Adrenal gland (tissue), 12 donors: Measurements from ENCODE around the gene RERG. TPM values are rescaled to one million over a fixed set of nuclear protein-coding genes. Genes with fewer than 3 reads are reported as not detected.

Source experiments
- DNase-seq, 7 donors: peaks; one replicate each; pipeline ENCODE4 v3.0.0-alpha.2; 2019 to 2020
- H3K27ac ChIP-seq, 5 donors: fragments of 200-600 bp; sonication (generic) in 4 of 5; 1 replicate in 3 of 5; 2 replicates in 2 of 5; pipeline versions ENCODE4 v1.5.1 to v1.8.0; 2016 to 2020; ENCODE audit warnings: mild to moderate bottlenecking in 1 of 5
- H3K27me3 ChIP-seq: fragments of 200-600 bp; 2 replicates; pipeline ENCODE4 v1.8.0; 2021
- H3K36me3 ChIP-seq, 2 donors: fragments of 200-600 bp; replicated peaks in 1 of 2; 1 replicate in 1 of 2; 2 replicates in 1 of 2; pipeline versions ENCODE4 v1.5.1 to v1.8.0; 2018 to 2022
- H3K4me1 ChIP-seq, 2 donors: fragments of 200-600 bp; replicated peaks in 1 of 2; 1 replicate in 1 of 2; 2 replicates in 1 of 2; pipeline versions ENCODE4 v1.5.1 to v1.8.0; 2018 to 2021
- H3K4me3 ChIP-seq, 4 donors: fragments of 200-600 bp; sonication (generic) in 3 of 4; one replicate each; pipeline ENCODE4 v1.5.1; 2016 to 2018
- H3K9me3 ChIP-seq, 3 donors: fragments of 200-600 bp; sonication (generic) in 1 of 3; replicated peaks in 1 of 3; 1 replicate in 2 of 3; 2 replicates in 1 of 3; pipeline versions ENCODE4 v1.5.1 to v1.8.0; 2016 to 2021
- POLR2A ChIP-seq, 2 donors: fragments of 450-650 bp; IDR thresholded peaks; one replicate each; pipeline ENCODE4 v1.6.1; 2017; ENCODE audit warnings: antibody characterized with exemption in 2 of 2, mild to moderate bottlenecking in 2 of 2, moderate library complexity in 1 of 2
- WGBS, 4 donors: extraction: QIAGEN DNeasy Blood & Tissue Kit in 2 of 4; methylation state at CpG; one replicate each; pipeline versions ENCODE4 v1.1.5 to v1.1.7; 2013 to 2017; 5-methylcytosine and 5-hydroxymethylcytosine counted together
- intact Hi-C, 2 donors: fragments of 100-400 bp; cut with DNase I; formaldehyde crosslinking; loops; one replicate each; pipeline versions ENCODE4 v1.14.1 to v1.15.0; 2022 to 2023
- polyA plus RNA-seq, 3 donors: library from polyadenylated mRNA; stranded (reverse); fragments of 200-250 nt in 2 of 3; fragments of 350-450 nt in 1 of 3; fragmentation: Illumina TruSeq in 1 of 3; extraction: RNeasy Lipid Tissue Mini Kit (QIAGEN cat#74804) in 1 of 3; gene quantifications; one replicate each; pipeline ENCODE4 v1.2.3, GENCODE V29; 2013 to 2014
- total RNA-seq, 9 donors: library from RNA; depleted of rRNA in 4 of 9; stranded (reverse); fragments of >200 nt in 4 of 9; fragments of 120-200 nt in 1 of 9; fragmentation: NEBNext Ultra II Directional in 1 of 9; extraction: Animal tissue kit (Norgen Biotek cat#: 25700) in 1 of 9; gene quantifications; one replicate each; pipeline versions ENCODE4 v1.1.0 to v1.2.4, GENCODE V29; 2013 to 2023
- TF ChIP-seq, protein P1 (sequence below), 6 experiments: fragments of 450-650 bp in 4 of 6; fragments of 200-600 bp in 2 of 6; sonication (generic) in 1 of 6; IDR thresholded peaks; 1 replicate in 5 of 6; 2 replicates in 1 of 6; pipeline versions ENCODE4 v1.5.1 to v1.8.0; 2016 to 2021; ENCODE audit warnings: antibody characterized with exemption in 6 of 6, mild to moderate bottlenecking in 2 of 6, moderate library complexity in 1 of 6
- donor health status: healthy with polysubstance abuse.
- donor health status: Bipolar disorder and iron deficiency.
- donor health status: DM: yes; HTN: yes; CAD: no.
- donor health status: DM: no; HTN: no; CAD: no.
- donor health status: DM: no; HTN: no; CAD: no.
- donor health status: DM: yes; HTN: yes; CAD: no.

The RERG gene
- total and polyA plus RNA-seq, 12 donors: 12.9 to 146 (median 46.6) TPM

DNA sequence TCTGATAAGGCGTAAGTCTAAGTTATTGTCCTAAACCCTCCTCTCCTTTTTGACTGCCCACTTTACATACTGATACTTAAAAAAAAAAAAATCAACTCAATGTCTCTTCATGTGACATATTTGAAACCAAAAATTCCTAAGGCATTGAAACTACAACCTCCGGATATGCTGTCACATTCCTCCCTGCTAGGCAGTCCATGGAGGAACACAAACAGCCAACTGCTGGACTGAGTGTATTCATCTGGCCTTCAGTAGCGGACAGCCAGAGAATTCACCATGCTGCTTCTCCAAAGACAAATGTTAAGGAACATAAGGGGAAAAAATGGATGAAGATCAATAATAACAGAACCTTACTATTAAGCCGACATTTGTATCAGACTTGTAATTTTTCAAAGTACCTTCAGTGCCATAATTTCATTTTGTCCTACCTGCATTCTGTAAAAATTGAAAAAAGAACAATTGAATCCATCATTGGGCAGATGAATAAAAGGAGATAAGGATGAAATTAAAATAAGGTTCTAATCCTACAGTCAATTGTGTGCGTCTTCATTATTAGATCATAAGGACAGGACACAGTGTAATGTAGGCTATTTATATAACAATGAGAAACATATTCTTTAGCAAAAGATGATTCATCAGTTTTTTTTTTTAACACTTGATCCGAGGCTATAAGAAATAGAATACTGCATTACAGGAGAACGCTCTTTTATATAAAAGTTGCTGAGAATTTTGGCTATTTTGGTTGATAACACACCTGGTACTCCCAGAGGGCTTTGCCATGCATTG lies 12.2 kb downstream of the RERG start:
- Histone ChIP-seq H3K4me1 (peaks cover 36 to 51% of the 10 kb centered on the region in 2 donors), H3K27ac (peak overlapping the region; percentile 47 to 88 (median 85)), H3K9me3 (no peaks in the 10 kb centered on the region), H3K36me3 (peaks cover 0 to 6% of the 10 kb centered on the region in 2 donors), H3K4me3 (peak overlapping the region in 1 of 4 donors; percentile 28), H3K27me3 (no peaks in the 10 kb centered on the region)
- WGBS, 4 donors: 41 to 50% (median 44%) methylated on average over 7 of the region's 7 CpGs
- intact Hi-C loops: no loop called here
- peak in 1 of 2 donors; percentile 39 for TF ChIP-seq POLR2A (IDR thresholded peaks at IDR 0.05)
- TF ChIP-seq, protein P1, sequence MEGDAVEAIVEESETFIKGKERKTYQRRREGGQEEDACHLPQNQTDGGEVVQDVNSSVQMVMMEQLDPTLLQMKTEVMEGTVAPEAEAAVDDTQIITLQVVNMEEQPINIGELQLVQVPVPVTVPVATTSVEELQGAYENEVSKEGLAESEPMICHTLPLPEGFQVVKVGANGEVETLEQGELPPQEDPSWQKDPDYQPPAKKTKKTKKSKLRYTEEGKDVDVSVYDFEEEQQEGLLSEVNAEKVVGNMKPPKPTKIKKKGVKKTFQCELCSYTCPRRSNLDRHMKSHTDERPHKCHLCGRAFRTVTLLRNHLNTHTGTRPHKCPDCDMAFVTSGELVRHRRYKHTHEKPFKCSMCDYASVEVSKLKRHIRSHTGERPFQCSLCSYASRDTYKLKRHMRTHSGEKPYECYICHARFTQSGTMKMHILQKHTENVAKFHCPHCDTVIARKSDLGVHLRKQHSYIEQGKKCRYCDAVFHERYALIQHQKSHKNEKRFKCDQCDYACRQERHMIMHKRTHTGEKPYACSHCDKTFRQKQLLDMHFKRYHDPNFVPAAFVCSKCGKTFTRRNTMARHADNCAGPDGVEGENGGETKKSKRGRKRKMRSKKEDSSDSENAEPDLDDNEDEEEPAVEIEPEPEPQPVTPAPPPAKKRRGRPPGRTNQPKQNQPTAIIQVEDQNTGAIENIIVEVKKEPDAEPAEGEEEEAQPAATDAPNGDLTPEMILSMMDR (IDR thresholded peaks at IDR 0.05): no peak
- peak in 6 of 7 donors; percentile 32 to 62 (median 46) for DNase-seq

DNA sequence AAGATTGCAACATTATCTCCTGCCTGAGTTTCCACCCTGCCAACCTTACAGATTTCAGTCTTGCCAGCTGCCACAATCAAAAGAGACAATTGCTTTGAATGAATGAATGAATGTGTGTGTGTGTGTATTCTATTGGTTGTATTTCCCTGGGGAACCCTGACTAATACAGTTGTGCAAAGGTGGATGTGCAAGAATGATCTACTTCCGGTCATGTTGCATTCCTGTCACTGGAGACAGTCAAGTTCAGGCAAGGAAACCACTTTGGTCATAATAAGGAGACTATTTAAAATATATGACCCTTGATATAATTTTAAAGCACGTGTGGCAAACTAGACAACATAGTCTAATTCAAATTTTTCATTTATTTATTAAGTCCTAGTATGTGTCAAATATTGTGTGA lies 13.1 kb downstream of the RERG start:
- no peak overlapping the region for H3K4me3 ChIP-seq
- WGBS, 4 donors: 84 to 89% (median 87%) methylated on average over 2 of the region's 2 CpGs
- no peak for TF ChIP-seq POLR2A (IDR thresholded peaks at IDR 0.05)
- TF ChIP-seq, protein P1 (IDR thresholded peaks at IDR 0.05): peak in 5 of 6 experiments; percentile 9 to 52 (median 37)
- intact Hi-C loops: no loop called here
- H3K27me3 ChIP-seq: no peaks in the 10 kb centered on the region
- DNase-seq: no peak
- H3K4me1 ChIP-seq: peaks cover 36 to 49% of the 10 kb centered on the region in 2 donors
- H3K9me3 ChIP-seq: no peaks in the 10 kb centered on the region
- H3K27ac ChIP-seq: peak overlapping the region; percentile 1 to 88 (median 85)
- H3K36me3 ChIP-seq: peaks cover 0 to 6% of the 10 kb centered on the region in 2 donors

DNA sequence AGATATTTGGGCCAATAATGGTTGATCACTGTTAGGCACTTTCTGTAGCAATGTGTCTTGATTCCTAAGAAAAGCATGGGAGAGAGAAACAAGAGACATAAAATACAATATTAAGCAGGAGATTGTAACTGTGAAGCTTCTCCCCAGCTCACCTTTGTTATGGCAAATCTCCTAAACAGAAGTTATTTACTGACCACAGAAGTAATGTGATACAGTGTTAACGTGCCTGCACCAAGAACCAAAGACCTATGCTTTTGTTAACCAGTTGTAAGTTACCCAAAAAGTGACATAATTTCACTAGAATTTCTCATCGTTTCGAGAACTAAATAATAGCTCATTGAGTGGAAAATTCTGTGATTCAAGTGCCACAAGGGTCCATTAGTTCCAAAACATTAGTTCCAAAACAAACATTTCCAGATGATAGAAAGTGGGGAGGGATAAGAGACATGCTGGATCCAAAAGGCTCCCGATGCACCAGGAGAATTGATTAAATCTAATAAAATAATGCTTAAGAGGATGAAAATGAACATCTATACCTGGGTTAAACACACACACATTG lies 14.3 kb downstream of the RERG start:
- Histone ChIP-seq H3K4me3 (no peak overlapping the region), H3K4me1 (peaks cover 36 to 45% of the 10 kb centered on the region in 2 donors), H3K27me3 (no peaks in the 10 kb centered on the region), H3K36me3 (peaks cover 0 to 6% of the 10 kb centered on the region in 2 donors), H3K27ac (peak overlapping the region in 4 of 5 donors; percentile 67 to 88 (median 86)), H3K9me3 (no peaks in the 10 kb centered on the region)
- 68 to 83% (median 74%) methylated on average over 4 of the region's 4 CpGs for WGBS, 4 donors
- TF ChIP-seq, protein P1 (IDR thresholded peaks at IDR 0.05): no peak
- TF ChIP-seq POLR2A (IDR thresholded peaks at IDR 0.05): no peak
- no peak for DNase-seq
- intact Hi-C loops: no loop called here

DNA sequence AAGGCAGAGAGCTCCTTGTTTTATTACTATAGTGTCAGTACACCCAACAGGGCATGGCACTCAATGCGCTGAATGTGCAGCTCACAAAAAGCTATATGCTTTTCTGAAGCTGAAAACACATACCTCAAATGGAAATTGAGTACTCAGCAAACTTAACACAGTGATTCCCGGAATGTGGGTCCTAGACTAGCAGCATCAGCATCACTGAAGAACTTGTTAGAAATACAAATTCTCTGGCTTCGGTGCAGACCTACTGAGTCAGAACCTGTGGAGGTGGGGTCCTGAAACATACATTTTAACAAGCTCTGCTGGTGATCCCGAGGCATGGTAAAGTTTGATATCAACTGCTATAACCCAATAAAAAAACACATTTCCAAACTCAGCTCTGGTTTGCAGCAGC lies 14.9 kb downstream of the RERG start:
- H3K4me1 ChIP-seq: peaks cover 36 to 45% of the 10 kb centered on the region in 2 donors

More for the DNA sequence above, 14.9 kb downstream of the RERG start:
- 87 to 91% (median 89%) methylated on average over 4 of the region's 4 CpGs for WGBS, 4 donors
- no peak for DNase-seq
- Histone ChIP-seq H3K36me3 (peaks cover 0 to 6% of the 10 kb centered on the region in 2 donors), H3K4me3 (no peak overlapping the region), H3K27me3 (no peaks in the 10 kb centered on the region), H3K27ac (peak overlapping the region in 4 of 5 donors; percentile 67 to 88 (median 86)), H3K9me3 (no peaks in the 10 kb centered on the region)
- TF ChIP-seq, protein P1 (IDR thresholded peaks at IDR 0.05): no peak
- TF ChIP-seq POLR2A (IDR thresholded peaks at IDR 0.05): no peak
- intact Hi-C loops: no loop called here
